ENCODE data around the gene BASP1. TPM values are rescaled to one million over a fixed set of nuclear protein-coding genes. Genes with fewer than 3 reads are reported as not detected.
"Not testable (repeated sequence)": the region's sequence is repeated elsewhere in the genome, so short reads cannot be mapped to it uniquely, and the experiment has no call there.

BASP1 gene
- total RNA-seq, 1 donor from 2014 or later: 359 TPM

GRCh38 chr5:17223367-17224185, 6.1 kb downstream of the BASP1 start:
- no peak for DNase-seq

- DNase-seq: no peak
These were observed 7.6 kb downstream of the BASP1 start for GRCh38 chr5:17224858-17225511.

GRCh38 chr5:17225520-17225919, 8.1 kb downstream of the BASP1 start:
- DNase-seq: no peak

DNA sequence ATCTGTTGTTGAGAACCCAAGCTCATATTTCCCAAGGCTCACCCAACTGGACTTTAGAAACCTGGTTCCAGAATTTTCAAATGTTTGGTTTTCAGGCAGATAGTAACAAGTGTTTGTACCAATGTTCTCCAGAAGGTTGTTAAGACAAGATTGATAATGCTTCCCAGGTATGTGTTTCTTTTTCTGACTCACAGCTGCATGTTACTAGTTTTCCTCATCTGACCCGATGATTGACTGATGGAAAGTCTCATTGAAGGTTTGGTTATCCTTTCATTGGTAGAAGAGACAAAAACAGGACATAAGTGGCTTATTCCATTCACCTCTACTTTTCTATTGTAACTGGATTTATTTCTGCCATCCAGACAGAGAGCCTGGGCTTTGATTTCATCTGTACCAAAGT, 10.4 kb downstream of the BASP1 start:
- no peak for DNase-seq

DNA sequence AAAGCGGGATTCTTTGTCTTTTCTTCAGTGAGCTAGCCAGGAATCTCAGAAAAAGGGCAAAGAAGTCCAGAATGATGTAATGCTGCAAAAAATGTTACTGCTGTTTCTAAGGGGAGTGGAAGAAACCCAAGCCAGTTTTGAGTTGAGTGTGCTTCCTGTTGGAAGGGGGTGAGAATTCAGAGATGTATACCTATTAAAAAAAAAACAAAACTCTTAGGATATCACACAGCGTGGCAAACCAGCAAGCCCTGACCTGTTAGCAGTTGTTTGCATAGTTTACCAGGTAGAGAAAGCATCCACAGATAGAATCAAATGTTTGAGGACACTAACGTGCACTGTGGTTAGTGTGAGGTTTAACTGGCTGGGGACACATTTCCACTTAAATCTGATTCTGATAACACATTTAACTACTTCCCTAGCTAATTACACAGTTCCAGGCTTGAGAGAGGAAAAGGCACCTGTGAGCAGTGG, 11.4 kb downstream of the BASP1 start:
- no peak for DNase-seq

GRCh38 chr5:17229313-17229712, 11.9 kb downstream of the BASP1 start:
- DNase-seq: no peak

DNA sequence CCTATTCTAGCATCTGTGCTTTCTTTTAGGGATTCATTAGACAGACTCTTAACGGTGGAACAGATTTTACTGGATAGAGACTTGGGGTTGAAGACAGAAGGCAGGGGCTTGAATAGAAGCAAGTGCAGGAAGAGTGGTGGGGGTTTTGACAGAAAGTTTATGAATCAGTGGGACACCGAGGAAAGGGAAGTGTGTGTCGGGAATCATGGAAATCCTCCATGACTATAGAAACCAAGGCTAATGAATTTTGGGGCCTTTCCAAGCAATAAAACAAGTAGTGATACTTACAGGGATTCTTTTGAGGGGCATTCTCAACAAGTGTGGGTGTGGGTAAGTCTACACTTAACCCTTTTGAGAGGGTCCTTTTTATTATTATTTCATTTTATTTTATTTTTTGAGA, 12.8 kb downstream of the BASP1 start:
- no peak for DNase-seq

DNA sequence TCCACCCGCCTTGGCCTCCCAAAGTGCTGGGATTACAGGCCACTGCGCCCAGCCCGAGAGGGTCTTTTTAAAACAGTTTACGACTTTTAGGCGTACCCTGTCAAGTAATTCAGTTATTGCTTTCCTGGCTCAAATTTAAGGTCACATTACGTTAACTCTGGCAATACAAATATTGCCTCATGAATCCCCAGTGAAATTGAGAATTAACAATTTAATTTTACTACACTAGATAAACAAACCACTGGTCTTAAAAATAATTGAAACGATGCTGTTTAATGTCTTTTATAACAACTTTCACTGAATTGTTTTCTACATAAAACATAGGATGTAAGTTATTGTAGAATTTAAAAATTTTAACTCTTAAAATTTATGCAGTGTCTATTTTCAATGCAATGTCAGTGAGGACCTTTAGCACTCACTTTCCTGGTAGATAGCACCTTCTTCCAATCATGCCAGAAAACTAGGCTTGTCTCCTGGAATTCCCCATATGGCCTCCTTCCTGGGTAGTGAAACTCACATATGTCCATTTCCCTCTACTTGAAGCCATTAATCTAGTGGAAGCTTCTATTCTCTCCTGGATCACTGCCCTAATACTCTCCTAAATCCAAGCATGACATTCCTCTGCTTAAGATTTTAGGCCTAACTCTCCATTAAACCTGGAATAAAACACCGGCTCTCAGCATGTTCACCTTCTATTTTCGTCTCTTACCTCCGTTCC, 13.5 kb downstream of the BASP1 start:
- DNase-seq: no peak

GRCh38 chr5:17232405-17232804, 15.0 kb downstream of the BASP1 start:
- DNase-seq: no peak

- DNase-seq: no peak
These were observed 16.1 kb downstream of the BASP1 start for GRCh38 chr5:17233488-17233887.

DNA sequence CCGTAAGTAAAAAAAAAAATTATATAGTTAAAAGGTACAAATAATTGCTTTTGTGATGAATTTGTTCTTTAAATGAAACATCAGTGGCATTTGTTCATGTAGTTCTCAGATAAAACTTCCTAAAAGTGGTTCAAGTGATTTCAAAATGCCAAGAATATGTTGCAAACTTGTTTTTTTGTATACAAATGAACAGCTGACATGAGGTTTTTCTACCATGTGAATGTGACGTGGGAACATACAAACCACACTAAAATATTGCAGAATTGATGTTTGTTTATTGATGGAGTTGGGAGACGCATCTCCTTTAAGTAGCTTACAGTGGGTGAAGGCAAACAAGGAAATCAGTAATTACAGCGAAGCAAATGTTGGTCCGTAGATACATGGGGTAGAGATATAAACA, 16.9 kb downstream of the BASP1 start:
- DNase-seq: no peak

GRCh38 chr5:17235731-17236330, 18.4 kb downstream of the BASP1 start:
- no peak for DNase-seq

- no peak for DNase-seq
These were observed 21.1 kb downstream of the BASP1 start for GRCh38 chr5:17238521-17239041.

DNA sequence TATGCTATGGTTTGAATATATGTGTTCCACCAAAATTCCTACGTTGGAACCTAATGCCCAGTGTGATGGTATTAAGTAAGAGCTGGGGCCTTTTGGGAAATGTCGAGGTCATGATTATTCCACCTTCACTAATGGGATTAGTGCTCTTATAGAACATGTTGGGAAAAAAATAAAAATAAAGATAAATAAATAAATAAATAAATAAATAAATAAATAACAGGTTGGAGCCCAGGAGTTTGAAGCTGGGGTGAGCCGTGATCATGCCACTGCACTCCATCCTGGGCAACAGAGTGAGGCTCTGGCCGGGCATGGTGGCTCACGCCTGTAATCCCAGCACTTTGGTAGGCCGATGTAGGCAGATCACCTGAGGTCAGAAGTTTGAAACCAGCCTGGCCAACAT, 22.5 kb downstream of the BASP1 start:
- no peak for DNase-seq

- no peak for DNase-seq
These were observed 23.1 kb downstream of the BASP1 start for GRCh38 chr5:17240487-17240886.

DNA sequence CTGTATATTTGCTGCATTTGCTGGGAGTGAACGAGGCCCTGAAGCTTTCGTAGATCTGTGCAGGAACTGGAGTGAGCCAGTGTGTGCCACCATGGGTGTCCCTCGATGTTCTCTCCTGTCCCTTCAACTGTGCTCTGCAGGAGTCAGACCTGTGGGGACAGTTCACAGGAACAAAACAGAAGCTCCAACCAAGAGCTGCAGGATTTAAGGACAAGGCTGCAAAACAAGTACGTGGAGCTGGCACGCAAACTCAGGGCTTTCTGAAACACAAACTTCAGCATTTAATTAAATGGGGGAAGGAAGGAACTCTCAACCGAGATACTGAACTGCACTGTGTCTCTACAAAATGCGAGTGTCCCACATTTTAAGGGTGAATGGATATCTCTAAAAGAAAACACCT, 24.2 kb downstream of the BASP1 start:
- DNase-seq: no peak

DNA sequence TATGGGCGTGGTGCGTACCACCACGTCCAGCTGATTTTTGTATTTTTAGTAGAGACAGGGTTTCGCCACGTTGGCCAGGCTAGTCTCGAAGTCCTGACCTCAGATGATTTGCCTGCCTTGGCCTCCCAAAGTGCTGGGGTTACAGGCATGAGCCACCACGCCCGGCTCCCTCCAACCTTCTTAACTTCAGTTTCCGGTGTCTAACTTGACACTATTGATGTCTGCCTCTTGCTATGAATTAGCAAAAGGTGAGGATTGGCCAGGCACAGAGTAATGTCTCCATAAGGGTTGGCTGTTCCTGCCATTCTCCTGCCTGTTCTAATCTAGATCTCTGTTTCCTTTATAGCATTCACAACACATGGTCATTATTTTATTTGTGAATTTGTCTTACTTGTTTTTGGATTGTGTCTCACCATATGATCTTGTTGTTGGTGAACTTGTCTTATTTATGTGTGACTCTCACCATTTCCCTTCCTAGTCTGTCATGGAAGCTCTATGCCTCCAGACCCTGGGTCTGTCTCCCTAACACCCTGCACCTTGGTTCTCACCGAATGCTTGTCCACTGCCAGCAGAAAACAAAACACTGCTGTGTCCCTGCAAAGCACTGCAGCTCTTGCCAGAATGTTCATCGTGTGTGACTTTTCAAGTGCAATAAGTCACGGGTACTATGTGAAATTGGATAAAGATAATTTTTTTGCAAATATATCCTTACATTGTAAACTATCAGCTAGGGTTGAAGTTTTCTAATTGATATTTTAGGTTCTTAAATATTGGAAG, 26.0 kb downstream of the BASP1 start:
- DNase-seq: no peak

- DNase-seq: no peak
These were observed 31.7 kb downstream of the BASP1 start for GRCh38 chr5:17249029-17249634.

DNA sequence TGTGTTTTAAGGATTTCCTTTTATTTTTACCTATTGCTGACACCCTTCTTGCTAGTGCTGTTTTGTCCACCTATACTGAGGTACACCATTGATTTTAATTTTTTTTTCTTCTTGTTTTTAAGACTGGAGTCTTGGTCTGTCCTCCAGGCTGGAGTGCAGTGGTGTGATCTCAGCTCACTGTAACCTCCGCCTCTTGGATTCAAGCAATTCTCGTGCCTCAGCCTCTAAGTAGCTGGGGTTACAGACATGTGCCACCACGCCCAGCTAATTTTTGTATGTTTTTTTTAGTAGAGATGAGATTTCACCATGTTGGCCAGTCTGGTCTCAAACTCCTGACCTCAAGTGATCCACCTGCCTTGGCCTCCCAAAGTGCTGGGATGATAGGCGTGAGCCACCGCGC, 32.4 kb downstream of the BASP1 start:
- not testable (repeated sequence) for DNase-seq

DNA sequence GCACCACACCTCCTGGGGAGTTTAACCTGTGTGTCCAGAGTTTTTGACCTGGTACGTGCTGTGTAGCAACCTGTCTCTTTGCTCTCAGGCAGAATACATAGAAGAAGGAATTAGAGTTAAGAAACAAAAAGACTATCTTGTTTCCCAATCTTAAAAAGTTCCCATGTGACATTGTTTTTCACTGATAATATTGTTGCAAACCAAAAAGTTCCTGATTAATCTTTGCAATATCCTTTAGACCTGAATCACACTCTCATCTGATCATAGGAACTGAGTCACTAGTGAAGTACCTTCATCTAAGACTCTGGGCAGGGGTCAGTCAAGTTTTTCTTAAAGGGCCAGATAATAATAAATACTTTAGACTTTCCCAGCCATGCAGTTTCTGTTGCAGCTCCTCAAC, 35.1 kb downstream of the BASP1 start:
- no peak for DNase-seq

- DNase-seq: no peak
These were observed 38.1 kb downstream of the BASP1 start for GRCh38 chr5:17255471-17256021.
